T1000 (cell line): Measurements from ENCODE around the gene HM13.
A peak's percentile ranks its signal among the peaks of the same experiment; 100 is the strongest.
"Not testable (repeated sequence)": the region's sequence is repeated elsewhere in the genome, so short reads cannot be mapped to it uniquely, and the experiment has no call there.

Experiments used
- DNase-seq: peaks from one replicate; lab custom pipeline; 2025; ENCODE audit warnings: mixed read lengths; lab: John Stamatoyannopoulos, UW

HM13 gene

DNA sequence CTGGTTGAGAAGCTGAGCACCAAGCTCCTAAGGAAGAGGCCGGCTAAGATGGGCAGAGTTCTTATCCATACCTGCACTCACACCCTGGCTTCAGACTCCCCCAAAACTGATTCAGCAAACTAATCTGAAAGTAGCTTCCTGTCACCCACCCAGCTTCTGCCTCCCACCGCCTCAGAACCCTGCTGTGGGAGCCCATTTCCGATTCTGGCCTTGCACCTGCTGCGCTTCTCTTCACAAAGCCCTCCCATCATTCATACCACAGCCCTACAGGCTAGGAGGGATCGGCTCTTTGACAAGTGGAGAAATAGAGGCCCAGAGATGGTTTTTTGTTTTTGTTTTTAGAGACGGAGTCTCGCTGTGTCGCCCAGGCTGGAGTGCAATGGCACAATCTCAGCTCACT, 28.7 kb downstream of the HM13 start:
- no peak for DNase-seq

DNA sequence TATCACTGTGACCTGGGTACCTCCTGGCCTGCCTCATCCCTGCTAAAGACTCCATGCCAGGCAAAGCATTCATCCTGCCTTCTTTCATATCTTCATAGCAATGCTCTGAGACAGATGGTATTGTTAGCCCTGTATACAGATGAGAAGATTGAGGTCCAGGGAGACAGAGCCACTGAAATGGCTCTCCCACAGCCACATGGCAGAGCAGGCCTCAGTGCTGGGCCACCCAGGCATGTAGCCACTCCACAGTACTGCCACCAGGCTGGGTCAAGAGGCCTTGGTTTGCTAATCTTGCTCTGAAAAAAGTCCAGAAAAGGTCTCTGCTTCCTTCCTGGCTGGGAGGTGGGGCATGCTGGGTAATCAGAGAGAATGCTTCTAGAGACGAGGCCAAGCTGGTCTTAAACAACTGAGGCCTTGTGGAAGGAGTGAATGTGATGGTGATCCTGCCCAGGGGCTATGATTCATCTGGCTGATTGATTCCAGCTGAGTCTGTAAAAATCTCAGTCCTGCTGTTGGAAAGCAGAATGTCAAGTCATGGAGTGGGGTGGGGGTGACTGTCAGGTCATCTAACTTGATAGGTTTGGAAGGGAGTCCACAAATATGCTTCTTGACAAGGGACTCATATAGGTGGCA, 29.8 kb downstream of the HM13 start:
- DNase-seq, result peak; percentile 30

DNA sequence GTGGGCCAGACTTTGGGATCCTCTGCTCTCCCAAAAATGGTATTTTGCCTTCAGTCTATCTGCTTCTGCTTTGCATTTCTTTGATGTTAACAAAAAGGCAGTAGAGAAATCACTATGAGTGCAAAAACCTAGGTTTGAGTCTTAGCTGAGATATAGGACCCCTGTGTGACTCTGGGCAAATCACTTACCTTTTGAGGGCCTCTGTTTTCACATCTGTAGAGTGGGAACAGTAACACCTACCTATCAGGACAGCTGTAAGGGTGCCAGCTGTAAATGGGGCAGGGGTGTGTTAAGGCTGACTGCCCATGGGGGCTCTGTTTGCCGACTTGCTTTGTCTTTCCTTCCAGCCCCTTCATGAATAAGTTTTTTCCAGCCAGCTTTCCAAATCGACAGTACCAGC, 30.4 kb downstream of the HM13 start:
- no peak for DNase-seq

DNA sequence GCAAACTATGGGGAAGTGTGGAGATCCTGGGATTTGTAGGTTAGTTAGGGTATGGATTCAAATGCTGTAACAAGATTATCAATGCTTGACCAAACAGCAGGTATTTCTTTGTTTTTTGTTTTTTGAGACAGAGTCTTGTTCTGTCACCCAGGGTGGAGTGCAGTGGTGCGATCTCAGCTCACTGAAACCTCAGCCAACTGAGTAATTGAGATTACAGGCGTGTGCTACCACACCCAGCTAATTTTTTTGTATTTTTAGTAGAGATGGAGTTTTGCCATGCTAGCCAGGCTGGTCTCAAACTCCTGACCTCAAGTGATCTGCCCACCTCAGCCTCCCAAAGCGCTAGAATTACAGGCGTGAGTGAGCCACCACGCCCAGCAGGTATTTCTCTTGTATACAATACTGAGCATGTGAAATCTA, 31.4 kb downstream of the HM13 start:
- DNase-seq, result not testable (repeated sequence)

DNA sequence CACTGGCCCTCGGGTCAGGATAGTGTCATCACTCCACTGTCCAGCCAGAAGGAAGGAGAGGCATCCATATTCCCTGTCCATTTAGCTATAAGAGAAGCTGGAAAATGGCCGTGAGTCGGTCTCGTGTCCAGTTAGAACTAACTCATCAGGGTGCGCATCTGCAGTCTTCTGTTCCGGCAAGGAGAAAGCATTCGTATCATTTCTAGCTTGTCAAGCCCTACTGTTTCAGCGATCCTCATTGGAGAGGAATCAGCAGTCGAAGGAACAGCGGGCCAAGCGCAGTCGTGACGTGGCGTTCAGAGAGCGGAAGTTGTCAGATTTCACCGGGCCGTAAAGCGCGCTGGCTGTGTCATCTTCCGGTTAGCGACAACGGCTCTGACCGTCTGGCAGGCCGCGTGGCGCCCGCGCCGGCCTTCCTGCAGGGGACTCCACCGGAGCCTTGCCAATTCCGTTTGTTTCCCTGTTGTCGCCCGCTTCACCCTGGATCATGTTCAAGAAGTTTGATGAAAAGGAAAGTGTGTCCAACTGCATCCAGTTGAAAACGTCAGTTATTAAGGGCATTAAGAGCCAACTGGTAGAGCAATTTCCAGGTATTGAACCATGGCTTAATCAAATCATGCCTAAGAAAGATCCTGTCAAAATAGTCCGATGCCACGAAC, 32.9 kb downstream of the HM13 start:
- peak; percentile 70 for DNase-seq

DNA sequence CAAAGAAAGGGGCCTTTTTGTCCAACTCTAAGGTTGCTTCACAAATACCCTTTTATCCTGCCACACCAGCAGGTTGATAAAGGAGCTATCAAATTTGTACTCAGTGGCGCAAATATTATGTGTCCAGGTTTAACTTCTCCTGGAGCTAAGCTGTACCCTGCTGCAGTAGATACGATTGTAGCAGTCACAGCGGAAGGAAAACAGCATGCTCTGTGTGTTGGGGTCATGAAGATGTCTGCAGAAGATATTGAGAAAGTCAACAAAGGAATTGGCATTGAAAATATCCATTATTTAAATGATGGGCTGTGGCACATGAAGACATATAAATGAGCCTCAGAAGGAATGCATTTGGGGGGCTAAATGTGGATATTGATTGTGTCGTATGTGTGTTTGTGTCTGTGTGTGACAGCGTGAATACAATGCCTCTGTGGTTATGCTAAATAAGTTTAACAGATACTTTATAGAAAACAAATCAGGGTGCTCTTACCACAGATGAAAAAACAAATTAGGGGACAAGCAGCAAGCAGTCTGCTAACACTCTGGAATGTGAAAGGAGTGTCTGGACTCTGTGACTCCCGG, 33.6 kb downstream of the HM13 start:
- no peak for DNase-seq

DNA sequence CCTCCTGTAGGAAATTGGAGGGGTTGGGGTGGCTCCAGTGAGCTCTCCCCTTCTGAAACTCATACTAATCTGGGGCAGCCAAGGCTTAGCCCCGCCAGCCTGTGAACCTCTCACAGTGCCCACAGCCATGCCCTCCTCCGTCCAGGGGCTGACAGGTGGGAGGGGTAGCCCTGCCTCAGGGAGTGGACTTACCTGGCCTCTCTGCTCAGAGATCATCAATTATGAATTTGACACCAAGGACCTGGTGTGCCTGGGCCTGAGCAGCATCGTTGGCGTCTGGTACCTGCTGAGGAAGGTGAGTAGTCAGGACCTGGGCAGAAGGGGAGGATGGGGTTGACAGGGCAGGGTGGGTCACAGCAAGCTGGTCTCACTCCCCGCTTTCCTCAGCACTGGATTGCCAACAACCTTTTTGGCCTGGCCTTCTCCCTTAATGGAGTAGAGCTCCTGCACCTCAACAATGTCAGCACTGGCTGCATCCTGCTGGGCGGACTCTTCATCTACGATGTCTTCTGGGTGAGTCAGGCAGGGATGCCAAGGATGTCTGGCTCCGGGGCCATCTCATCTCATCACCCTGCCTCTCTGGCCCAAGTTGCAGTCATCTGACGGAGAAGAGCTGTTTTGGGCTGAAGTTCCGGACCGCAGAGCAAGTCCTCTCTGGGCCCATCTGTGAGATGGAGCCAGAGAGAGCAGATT, 34.7 kb downstream of the HM13 start:
- no peak for DNase-seq

DNA sequence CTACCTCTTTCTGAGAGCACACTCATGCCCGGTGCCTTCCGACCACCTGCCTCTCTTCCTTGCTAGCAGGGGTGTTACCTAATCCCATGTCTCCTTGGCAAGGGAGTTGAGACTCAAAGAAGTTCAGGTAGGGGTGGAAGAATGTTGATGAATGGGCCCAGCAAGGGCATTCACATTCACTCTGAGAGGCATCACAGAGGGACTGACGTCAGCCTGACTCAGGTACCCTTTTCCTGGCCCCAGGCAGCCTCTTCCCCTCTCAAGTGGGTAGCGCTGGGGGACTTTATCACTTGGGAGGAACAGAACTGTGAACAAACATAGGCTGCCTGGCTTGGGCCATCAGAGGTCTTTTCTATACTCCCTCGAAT, 35.3 kb downstream of the HM13 start:
- no peak for DNase-seq

DNA sequence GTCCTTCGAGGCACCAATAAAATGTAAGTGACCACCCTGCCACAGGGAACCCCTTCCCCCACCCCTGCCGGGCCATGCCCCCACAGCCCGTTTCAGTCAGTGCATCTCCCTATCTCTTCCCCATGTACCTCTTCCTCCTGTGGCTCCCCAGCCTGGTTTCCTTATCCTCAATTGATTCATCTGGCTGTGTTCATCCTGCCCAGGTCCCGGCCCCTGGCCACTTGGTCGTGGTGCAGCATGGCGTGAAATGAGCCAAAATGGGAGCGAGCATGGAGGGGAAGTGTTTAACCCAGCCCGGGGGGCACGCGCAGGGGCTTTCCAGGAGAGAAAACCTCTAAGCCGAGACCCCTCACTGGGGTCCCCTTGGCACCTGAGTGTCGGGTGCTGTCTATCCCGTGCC, 35.9 kb downstream of the HM13 start:
- DNase-seq, result no peak

DNA sequence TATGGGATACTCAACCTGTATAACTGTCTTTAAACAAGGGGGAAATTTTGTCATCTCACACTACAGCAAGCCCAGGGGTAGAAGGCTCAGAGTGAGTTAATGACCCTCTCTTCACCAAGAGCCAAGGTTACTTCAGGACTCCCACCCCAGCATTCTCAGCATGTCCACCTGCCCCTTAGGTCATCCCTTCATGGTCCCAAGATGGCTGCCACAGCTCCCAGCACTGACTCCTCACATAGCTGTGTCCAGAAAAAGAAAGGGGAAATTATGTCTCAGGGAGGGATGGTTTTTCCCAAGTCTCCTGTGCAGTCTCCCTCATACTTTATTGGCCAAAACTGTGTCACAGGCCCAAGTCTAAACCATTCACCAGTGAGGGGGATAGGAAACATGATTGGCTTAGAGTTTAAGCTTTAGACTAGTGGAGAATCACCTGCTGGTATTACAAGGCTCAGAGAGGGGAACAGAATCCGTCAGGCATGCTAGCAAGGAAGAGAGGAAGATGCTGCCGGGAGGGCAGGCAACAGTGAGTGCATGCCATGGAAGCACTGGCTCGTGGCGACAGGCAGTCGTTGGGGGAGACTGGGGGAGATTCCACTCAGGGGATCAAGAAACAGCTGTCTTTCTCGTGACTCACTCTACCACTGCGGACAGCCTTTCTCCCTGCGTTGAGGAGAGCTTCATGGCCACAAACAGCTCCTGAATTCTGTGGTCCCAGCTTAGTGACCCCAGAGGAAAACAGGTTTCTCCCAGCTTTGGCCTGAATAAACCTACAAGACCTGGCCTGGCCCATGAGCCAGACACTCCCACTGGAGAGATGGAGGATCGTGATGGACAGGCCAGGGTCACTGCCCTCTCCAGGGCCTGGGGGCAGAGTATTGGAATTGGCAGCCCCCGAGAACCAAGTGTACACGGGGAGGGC, 37.2 kb downstream of the HM13 start:
- DNase-seq, result no peak

DNA sequence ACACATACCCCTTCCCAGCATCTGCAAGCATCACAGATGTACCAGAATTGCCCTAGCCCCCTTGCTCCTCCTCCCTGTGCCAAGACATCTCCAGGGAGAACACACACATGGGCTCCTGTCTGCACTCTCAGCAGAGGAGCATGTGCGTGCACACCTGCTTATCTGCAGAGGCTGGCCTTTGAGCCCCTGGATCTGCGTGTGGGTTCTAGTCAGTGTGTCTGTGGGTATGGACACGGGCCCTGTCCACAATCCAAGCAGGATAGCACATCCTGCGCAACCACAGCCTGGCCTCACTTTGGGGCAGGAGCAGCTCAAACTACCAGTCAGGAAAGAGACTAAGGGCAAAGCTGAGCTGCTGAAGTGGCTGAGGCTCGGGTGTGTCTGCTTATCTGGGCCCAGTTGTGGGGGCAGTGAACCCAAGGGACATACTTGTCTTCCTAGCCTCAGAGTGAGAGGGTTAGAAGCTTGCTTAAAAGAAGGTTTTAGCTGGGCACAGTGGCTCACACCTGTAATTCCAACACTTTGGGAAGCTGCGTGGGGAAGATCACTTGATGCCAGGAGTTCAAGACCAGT, 41.0 kb downstream of the HM13 start:
- DNase-seq, result no peak

DNA sequence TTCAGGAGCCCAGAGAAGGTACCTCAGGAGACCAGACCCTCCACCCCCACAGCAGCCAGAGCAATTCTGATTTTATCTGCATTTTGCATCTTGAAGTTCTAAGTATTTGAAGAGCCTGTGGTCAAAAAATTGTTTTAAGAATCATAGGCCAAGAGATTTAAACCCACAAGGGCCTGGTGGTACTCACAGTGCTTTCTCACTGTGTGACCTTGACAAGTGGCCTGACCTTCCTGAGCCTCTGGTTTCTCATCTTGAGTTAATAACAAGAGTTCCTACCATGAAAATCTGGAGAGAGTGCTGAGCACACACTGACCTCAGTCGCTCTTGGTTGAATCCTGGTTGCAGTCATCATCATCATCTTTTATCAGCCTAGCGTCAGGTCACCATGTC, 45.5 kb downstream of the HM13 start:
- DNase-seq, result no peak

DNA sequence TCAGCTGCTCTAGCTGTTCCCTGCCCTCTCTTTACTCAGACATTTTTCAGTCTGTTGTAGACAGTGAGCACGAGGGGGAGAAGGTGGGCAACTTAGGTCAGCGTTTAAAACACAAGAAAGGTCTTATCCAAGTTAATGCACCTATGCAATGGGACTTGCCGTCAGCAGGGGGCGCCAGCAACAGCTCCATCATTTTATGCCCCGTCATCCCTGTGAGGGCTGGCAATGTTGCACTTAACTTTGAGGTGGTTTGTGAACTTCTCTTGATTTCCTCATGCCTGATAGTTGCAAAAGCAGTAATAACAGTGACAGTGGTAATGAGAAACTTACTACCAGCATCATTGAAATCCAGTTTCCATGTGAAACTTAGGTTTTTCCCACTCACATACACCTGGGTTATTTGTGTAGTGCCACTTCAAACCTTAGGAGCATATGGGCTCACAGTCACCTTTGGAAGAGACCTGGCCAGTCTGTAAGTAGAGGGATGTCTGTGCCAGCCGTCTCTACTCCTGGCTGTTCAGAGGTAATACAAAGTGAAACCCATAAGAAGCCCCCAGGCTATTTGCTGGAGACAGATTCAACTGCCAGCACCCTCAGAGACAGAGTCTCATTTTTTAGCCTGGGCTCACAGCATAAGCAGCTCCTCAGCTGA, 46.0 kb downstream of the HM13 start:
- DNase-seq, result peak; percentile 35

DNA sequence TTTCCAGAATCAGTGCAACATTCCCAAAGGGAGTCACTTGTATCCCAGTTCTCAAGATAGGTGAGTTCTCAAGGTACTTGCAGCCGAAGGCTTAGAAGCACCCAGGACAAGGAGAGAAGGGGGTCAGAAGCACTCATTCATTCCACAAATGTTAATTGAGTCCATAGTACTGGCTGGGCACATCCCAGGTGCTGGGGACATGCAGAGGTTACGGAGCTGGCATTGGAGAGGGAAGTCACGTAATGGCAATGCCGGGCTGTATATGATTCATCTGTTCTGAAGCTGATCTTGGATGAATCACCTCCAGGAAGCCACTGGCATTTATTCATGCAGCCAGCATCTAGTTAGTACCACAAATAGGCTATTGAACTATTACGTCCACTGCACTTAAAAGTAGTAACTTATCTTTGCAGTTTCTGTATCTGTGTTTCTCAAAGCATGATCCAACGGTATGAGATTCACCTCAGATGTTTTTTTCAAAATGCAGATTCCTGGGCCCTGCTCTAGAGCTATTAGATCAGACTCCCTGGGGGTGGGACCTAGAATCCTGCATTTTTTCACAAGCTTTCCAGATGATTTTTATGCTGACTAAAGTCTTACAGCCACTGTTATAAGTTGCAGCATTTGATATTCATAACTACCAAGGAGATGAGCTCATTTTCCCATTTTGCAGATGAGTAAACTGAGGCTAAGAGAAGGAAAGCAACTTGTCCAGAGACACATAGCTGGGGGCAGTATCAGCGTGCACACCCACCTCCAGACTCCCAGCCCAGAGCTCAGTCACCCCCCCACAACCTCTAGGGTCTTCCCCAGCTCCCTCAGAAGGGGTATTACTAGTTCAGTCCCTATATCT, 46.7 kb downstream of the HM13 start:
- DNase-seq, result peak; percentile 52

DNA sequence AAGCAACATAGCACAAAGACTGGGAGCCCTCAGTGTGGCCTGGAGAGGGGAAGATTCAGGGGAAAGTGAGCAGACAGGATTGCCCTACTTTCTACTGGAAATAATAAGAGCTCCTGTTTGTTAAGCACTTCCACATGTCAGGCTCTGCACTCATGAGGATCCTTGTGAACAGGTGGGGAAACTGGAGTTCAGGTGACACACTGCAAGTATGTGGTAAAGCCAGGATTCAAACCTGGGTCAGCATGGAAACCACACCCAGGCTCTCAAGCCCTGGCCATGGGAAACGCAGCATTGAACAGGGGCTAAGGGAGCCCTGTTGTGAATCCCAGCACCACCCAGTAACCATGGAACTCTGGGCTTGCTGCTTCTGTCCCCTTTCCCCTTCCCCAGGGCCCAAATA, 48.0 kb downstream of the HM13 start:
- DNase-seq, result no peak

DNA sequence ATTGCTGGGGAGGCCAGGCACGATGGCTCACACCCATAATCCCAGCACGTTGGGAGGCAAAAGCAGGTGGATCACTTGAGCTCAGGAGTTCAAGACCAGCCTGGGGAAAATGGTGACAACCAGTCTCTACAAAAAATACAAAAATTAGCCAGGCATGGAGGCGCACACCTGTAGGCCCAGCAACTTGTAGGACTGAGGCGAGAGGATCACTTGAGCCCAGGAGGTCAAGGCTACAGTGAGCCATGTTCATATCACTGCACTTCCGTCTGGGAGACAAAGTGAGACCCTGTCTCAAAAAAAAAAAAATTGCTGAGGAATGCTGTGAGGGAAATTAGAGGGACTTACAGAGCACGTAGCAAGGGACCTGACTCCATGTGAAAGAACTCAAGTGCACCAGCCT, 50.0 kb downstream of the HM13 start:
- no peak for DNase-seq

DNA sequence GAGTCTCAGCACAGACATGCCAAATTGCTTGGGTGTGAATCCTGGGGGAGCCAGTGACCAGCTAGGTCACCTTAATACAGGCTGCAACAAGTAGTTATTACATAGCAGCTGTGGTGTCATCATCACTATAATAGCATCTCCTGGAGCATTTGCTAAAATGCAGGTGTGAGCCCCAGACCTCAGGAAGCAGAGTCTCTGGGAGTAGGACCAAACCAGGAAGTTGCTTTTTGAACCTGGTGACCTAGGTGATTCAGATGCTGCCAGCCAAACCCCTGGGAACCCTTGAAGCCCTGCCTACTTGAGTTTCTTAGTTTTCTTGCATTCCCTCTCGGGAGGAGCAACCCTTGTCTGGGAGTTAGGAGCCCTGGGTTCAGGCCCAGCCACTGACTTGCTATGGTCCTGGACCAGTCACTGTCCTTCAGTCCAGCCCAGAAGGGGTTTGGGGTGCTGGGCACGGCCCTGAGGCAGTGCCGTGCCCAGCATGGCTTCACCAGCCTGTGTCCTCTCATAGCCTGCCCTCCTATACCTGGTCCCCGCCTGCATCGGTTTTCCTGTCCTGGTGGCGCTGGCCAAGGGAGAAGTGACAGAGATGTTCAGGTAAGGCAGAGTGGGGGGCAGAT, 51.6 kb downstream of the HM13 start:
- no peak for DNase-seq

DNA sequence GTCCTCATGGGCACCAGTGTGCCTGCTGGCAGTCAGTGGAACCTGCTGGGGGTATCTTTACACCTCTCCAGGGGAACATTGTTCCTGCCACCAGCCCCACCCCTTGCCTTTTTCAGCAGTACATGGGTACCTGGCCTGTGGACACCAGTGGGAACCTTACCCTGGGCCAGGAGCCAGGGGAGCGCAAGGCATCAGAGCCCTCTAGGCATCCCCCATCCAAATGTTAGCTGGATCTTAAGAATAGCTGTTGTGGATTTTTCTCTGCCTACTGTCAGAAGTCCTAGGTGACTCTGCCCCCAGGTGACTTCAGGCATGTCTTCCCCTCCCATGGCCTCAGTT, 52.0 kb downstream of the HM13 start:
- DNase-seq, result no peak

DNA sequence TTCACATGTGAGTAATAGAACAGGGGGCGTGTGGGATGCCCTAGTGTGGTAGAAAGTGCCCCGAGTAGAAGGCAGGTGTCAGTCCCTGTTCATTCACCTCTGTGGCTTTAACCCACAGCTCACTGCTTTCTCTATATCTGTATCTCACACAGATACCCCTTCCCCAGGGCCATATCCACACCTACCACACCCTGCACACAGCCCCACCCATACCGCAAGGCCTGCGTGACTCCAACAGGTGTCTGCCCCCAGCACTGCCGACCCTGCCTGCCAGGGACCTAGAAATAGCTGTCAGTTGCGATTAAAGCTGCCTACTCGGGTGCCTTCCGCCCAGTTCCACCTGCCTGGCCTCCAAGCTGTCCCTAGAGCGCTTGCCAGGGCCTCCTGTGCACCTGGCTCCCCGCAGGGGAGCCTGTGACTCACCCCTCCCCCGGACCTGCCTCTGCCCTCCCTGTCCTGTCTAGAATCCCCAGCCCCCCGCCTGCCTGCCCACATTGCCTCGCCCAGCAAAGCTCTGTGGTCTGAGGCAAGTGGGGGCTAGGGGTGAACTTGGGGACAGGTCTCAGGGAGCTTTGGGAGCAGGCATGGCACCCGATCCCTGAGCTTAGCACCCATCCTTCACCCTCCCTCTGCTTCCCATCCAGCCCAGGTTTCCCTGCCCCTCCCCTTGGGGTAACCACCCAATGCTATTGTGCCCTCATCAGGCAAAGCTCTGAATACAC, 52.6 kb downstream of the HM13 start:
- DNase-seq, result no peak
